ENCODE measurements around the gene ALK. TPM values are rescaled to one million over a fixed set of nuclear protein-coding genes. Genes with fewer than 3 reads are reported as not detected.

Gene ALK
- total RNA-seq, 6 donors from 2014 or later: 0.17 to 2.1 (median 0.35) TPM

GRCh38 chr2:29360016-29360784 lies 561.2 kb downstream of the ALK start:
- H3K36me3 ChIP-seq: no peaks in the 10 kb centered on the region
- ATAC-seq (ENCODE audit: low FRiP score in 2 of 2) (no peak), DNase-seq (no peak)
- no peak overlapping the region for H3K4me3 ChIP-seq
- 23 to 24% methylated on average over 3 of the region's 3 CpGs for WGBS, 2 donors
- H3K4me1 ChIP-seq: no peaks in the 10 kb centered on the region
- no peaks in the 10 kb centered on the region for H3K9me3 ChIP-seq
- no peak overlapping the region for H3K27ac ChIP-seq
- H3K27me3 ChIP-seq: no peaks in the 10 kb centered on the region
- TF ChIP-seq POLR2AphosphoS5 (IDR thresholded peaks at IDR 0.05) (no peak), EP300 (IDR thresholded peaks at IDR 0.05) (no peak), CTCF (IDR thresholded peaks at IDR 0.05) (no peak), POLR2A (IDR thresholded peaks at IDR 0.05) (no peak)

GRCh38 chr2:29353403-29353991 lies 567.9 kb downstream of the ALK start:
- no peaks in the 10 kb centered on the region for H3K36me3 ChIP-seq
- H3K27ac ChIP-seq: no peak overlapping the region
- no peak for ATAC-seq (ENCODE audit: low FRiP score in 2 of 2)
- no peaks in the 10 kb centered on the region for H3K9me3 ChIP-seq
- H3K4me1 ChIP-seq: no peaks in the 10 kb centered on the region
- WGBS, 2 donors: 94 to 96% methylated on average over 1 of the region's 1 CpG
- no peak for DNase-seq
- TF ChIP-seq EP300 (IDR thresholded peaks at IDR 0.05) (no peak), POLR2A (IDR thresholded peaks at IDR 0.05) (no peak), POLR2AphosphoS5 (IDR thresholded peaks at IDR 0.05) (no peak), CTCF (IDR thresholded peaks at IDR 0.05) (no peak)
- H3K4me3 ChIP-seq: no peak overlapping the region
- H3K27me3 ChIP-seq: no peaks in the 10 kb centered on the region

GRCh38 chr2:29351916-29352591 lies 569.3 kb downstream of the ALK start:
- DNase-seq (no peak), ATAC-seq (ENCODE audit: low FRiP score in 2 of 2) (no peak)
- Histone ChIP-seq H3K4me3 (no peak overlapping the region), H3K9me3 (no peaks in the 10 kb centered on the region), H3K4me1 (no peaks in the 10 kb centered on the region), H3K36me3 (no peaks in the 10 kb centered on the region), H3K27me3 (no peaks in the 10 kb centered on the region), H3K27ac (no peak overlapping the region)
- whole genome bisulfite sequencing, 2 donors: 82 to 85% methylated on average over 9 of the region's 9 CpGs
- TF ChIP-seq CTCF (IDR thresholded peaks at IDR 0.05) (no peak), POLR2AphosphoS5 (IDR thresholded peaks at IDR 0.05) (no peak), POLR2A (IDR thresholded peaks at IDR 0.05) (no peak), EP300 (IDR thresholded peaks at IDR 0.05) (no peak)

GRCh38 chr2:29351248-29351647 lies 570.1 kb downstream of the ALK start:
- H3K36me3 ChIP-seq: no peaks in the 10 kb centered on the region
- no peaks in the 10 kb centered on the region for H3K9me3 ChIP-seq
- WGBS, 2 donors: 80% methylated on average over 5 of the region's 5 CpGs
- TF ChIP-seq CTCF (IDR thresholded peaks at IDR 0.05) (no peak), POLR2A (IDR thresholded peaks at IDR 0.05) (no peak), POLR2AphosphoS5 (IDR thresholded peaks at IDR 0.05) (no peak), EP300 (IDR thresholded peaks at IDR 0.05) (no peak)
- H3K27me3 ChIP-seq: no peaks in the 10 kb centered on the region
- H3K4me1 ChIP-seq: no peaks in the 10 kb centered on the region
- ATAC-seq (ENCODE audit: low FRiP score in 2 of 2): no peak
- no peak overlapping the region for H3K27ac ChIP-seq
- no peak for DNase-seq
- no peak overlapping the region for H3K4me3 ChIP-seq
